Fibroblast of skin of left biceps (primary cell): ENCODE results near the gene KRTAP19-3.
"Not testable (repeated sequence)": the region's sequence is repeated elsewhere in the genome, so short reads cannot be mapped to it uniquely, and the experiment has no call there.

Experiments
- DNase-seq, 2 experiments: peaks; one replicate each; pipeline ENCODE4 v3.0.0-alpha.2; 2013; ENCODE audit warnings: low read depth in 2 of 2

KRTAP19-3 gene

GRCh38 chr21:30491963-30492428 lies at the start of gene KRTAP19-3:
KRTAP19-3 (minus strand) TSS chr21:30492013; CDS start chr21:30491957, 56 bp downstream.
- no peak for DNase-seq

- no peak for DNase-seq
Measured at GRCh38 chr21:30518876-30519275, 27.1 kb upstream of the KRTAP19-3 start.

- DNase-seq: no peak
Measured at GRCh38 chr21:30515681-30516080, 23.9 kb upstream of the KRTAP19-3 start.

DNA sequence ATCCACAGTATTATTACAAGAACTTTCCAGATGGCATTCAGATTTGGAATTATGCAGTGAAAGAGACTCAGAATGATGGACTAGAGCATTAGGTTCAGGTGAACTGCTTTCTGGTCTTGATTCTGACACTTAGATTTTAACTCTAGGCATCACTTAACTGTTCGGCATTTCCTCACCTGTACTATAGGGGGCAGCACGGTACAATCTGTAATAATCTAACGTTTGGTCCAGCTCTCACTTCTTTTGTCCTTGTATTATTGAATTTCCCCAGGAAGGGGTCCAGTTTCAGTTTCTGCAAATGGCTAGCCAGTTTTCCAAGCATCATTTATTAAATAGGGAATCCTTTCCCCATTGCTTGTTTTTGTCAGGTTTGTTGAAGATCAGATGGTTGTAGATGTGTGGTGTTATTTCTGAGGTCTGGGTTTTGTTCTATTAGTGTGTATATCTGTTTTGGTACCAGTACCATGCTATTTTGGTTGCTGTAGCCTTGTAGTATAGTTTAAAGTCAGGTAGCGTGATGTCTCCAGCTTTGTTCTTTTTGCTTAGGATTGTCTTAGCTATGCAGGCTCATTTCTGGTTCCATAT lies 13.9 kb upstream of the KRTAP19-3 start:
- DNase-seq: not testable (repeated sequence)

GRCh38 chr21:30502041-30502440 lies 10.2 kb upstream of the KRTAP19-3 start, which contains the start of gene KRTAP19-5:
KRTAP19-5 (minus strand) TSS chr21:30502141; CDS start chr21:30502090, 51 bp downstream.
- no peak for DNase-seq

GRCh38 chr21:30497065-30497464 lies 5.3 kb upstream of the KRTAP19-3 start, which contains the start of gene KRTAP19-4:
KRTAP19-4 (minus strand) TSS chr21:30497165; CDS start chr21:30497110, 55 bp downstream.
- DNase-seq: no peak

DNA sequence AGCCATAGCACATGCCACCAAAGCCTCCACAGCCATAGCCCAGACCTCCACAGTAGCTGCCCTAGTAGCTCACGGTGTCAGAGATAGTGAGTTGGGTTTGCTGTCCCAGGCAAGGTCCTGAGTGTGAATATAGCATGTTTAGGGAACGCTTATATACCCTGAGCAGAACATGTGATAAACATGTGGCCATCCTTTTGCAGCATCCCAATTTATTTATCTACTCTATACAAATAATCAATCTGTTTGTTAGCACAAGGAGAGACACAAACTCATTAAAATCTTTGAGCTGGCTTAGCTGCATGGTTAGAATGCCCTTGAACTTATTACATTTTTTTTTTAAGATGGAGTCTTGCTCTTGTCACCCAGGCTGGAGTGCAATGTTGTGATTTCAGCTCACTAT lies 4.5 kb downstream of the KRTAP19-3 start, which contains the start of gene KRTAP19-2:
Gene KRTAP19-2, minus strand, starts transcription at position 101 of the 400 bp plus-strand sequence. Its CDS starts 88 bp downstream, at position 13.
- no peak for DNase-seq

DNA sequence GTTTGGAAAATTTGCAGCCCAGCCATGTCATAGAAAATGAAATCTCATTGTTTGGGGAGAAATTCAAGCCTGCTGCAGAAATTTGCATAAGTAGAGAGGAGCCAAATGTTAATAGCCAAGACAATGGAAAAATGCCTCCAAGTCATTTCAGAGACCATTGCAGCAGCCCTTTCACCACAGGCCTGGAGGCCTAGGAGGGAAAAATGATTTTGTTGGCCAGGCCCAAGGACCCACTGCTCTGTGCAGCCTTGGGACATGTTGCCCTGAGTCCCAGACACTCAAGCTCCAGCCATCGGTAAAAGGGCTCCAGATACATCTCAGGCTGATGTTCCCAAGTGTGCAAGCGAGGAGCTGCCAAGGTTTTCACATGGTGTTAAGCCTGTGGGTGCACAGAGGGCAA lies 5.6 kb downstream of the KRTAP19-3 start:
- DNase-seq: no peak

GRCh38 chr21:30482130-30482529 lies 9.7 kb downstream of the KRTAP19-3 start:
- no peak for DNase-seq

- DNase-seq: no peak
Measured at GRCh38 chr21:30480145-30480544, 11.7 kb downstream of the KRTAP19-3 start, which contains the start of gene KRTAP19-1. KRTAP19-1 (minus strand) TSS chr21:30480367; CDS start chr21:30480317, 50 bp downstream.

DNA sequence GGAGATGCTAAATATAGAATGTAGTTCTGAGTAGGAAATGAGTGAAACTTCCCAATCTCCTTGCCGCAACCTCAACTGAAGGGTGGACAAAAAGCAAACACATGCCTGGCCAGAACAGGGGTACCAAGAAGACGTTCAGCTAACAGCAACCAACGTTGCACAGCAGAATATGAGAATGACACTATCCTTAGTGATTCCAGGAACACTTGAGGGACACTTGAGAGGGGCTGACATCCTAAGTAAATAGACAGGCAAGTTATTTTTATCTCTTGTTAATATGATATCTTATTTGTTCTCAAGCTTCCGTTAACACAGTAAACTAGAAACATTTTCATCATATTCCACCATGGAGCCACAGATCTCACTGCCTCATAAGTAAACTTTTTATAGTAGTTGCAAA lies 12.6 kb downstream of the KRTAP19-3 start:
- DNase-seq: no peak

DNA sequence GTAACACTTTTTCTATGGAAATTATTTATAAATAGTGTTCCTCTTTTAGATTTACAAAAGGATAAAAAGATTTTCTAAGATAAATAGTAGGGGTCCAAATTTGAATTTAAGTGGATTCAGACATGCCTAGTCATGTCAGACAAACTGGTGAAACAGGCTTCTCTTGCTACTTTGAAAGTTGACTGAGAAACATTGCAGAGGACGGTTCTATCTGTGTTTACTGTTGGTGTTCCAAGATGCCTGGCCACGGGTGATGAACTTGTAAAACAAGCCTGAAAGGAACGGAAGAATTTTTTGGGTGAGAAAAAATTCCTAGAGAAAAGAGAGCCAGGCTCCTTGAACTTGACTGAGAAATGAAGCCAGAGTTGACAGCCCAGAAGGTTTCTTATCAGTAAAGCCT lies 13.8 kb downstream of the KRTAP19-3 start:
- DNase-seq: no peak

GRCh38 chr21:30468900-30469714 lies 22.7 kb downstream of the KRTAP19-3 start:
- DNase-seq: no peak

DNA sequence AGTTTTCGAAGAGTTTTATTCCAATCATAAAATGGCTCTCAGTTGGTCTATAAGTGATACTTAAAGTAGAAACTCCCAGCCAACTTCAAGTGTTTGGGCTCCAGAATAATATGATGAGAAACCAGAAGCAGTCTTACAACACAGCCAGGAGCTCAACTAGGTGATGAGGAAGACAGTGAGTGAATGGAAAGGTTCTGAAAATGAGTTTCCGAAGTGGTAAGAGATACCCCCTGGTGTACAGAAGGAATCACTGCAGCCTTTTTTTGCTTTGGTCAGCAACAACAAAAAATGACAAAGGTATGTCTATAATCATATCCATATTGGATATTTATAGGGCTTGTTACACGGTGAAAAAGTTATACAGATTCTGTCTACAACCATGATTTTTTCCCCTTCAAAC lies 28.1 kb downstream of the KRTAP19-3 start:
- DNase-seq: no peak

- no peak for DNase-seq
Measured at GRCh38 chr21:30448514-30448913, 43.3 kb downstream of the KRTAP19-3 start.

GRCh38 chr21:30447056-30447455 lies 44.8 kb downstream of the KRTAP19-3 start:
- DNase-seq: no peak

DNA sequence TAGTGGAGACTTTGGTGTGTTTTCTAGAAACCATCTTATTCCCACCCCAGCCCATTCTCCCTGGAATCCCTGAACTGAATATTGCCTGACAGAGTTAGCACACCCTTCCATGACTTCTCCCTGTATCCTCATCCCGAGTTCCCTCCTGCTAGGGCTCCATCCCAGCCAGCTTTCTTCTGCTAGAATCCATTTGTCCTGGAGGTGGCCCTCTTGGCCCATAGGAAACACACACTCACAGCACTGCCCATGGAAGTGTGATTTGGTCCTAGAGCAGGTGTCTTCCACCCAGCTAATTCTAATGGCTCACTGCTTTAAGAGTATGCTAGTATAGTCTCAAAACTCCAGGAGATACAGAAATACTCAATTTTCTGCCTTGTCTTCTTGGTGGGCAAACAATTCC lies 47.6 kb downstream of the KRTAP19-3 start:
- no peak for DNase-seq

GRCh38 chr21:30443226-30443625 lies 48.6 kb downstream of the KRTAP19-3 start:
- no peak for DNase-seq
